Body of pancreas (tissue), 4 donors: ENCODE results near the gene PLCB3. TPM values are rescaled to one million over a fixed set of nuclear protein-coding genes. Genes with fewer than 3 reads are reported as not detected.
"Not testable (repeated sequence)": the region's sequence is repeated elsewhere in the genome, so short reads cannot be mapped to it uniquely, and the experiment has no call there.

Experiments used
- ATAC-seq: fragments of 150-250 bp; one replicate; pipeline ENCODE4 v1.9.1; 2016
- DNase-seq, 4 donors: peaks; one replicate each; pipeline ENCODE4 v3.0.0-alpha.2; 2019
- H3K27ac ChIP-seq, 4 donors: fragments of 200-600 bp; sonication (generic); 1 replicate in 3 of 4; 2 replicates in 1 of 4; pipeline versions ENCODE4 v1.5.1 to v1.6.1; 2016 to 2019; ENCODE audit warnings: mild to moderate bottlenecking in 1 of 4, mixed read lengths in 1 of 4, moderate library complexity in 1 of 4
- H3K27me3 ChIP-seq, 2 donors: fragments of 200-600 bp; sonication (generic); one replicate each; pipeline ENCODE4 v1.6.0; 2016; ENCODE audit warnings: mild to moderate bottlenecking in 1 of 2
- H3K36me3 ChIP-seq, 2 donors: fragments of 200-600 bp; sonication (generic); replicated peaks in 1 of 2; 2 replicates each; pipeline ENCODE4 v1.5.1; 2016; ENCODE audit warnings: low read depth in 2 of 2; ENCODE audit not compliant: insufficient read depth in 1 of 2
- H3K4me1 ChIP-seq: fragments of 200-600 bp; sonication (generic); one replicate; pipeline ENCODE4 v1.6.0; 2016
- H3K4me3 ChIP-seq, 2 donors: fragments of 200-600 bp; sonication (generic); 1 replicate in 1 of 2; 2 replicates in 1 of 2; pipeline ENCODE4 v1.5.1; 2016 to 2019
- H3K9me3 ChIP-seq, 3 donors: fragments of 200-600 bp; sonication (generic); 1 replicate in 2 of 3; 2 replicates in 1 of 3; pipeline ENCODE4 v1.5.1; 2016
- POLR2A ChIP-seq, 3 donors: fragments of 450-650 bp; IDR thresholded peaks; one replicate each; pipeline ENCODE4 v1.6.1; 2016; ENCODE audit warnings: antibody characterized with exemption in 3 of 3, mild to moderate bottlenecking in 2 of 3
- WGBS, 2 donors: methylation state at CpG; one replicate each; pipeline ENCODE4 v1.1.5; 2017; 5-methylcytosine and 5-hydroxymethylcytosine counted together
- intact Hi-C: fragments of 100-400 bp; cut with DNase I; formaldehyde crosslinking; loops from one replicate; pipeline ENCODE4 v1.15.1; 2023
- total RNA-seq, 2 donors: library from RNA; depleted of rRNA; stranded (reverse); fragments of >200 nt; gene quantifications; one replicate each; pipeline ENCODE4 v1.1.0, GENCODE V29; 2016
- TF ChIP-seq, protein P1 (sequence below), 7 experiments: fragments of 450-650 bp in 4 of 7; fragments of 200-600 bp in 3 of 7; sonication (generic) in 3 of 7; IDR thresholded peaks; one replicate each; pipeline ENCODE4 v1.5.1; 2016 to 2019; ENCODE audit warnings: antibody characterized with exemption in 7 of 7

The PLCB3 gene
- total RNA-seq, 2 donors from 2014 or later, result 13.8 to 14.5 TPM

- 75 to 77% methylated on average over 13 to 17 of the region's 19 CpGs for WGBS, 2 donors
- H3K36me3 ChIP-seq, result peaks cover 0 to 3% of the 10 kb centered on the region in 2 donors
- no peaks in the 10 kb centered on the region for H3K9me3 ChIP-seq
- H3K4me3 ChIP-seq, result no peak overlapping the region
- intact Hi-C loops, result no loop called here
- peak overlapping the region in 2 of 4 donors; percentile 8 to 43 for H3K27ac ChIP-seq
- H3K27me3 ChIP-seq, result no peaks in the 10 kb centered on the region
- no peak for ATAC-seq
- TF ChIP-seq POLR2A (IDR thresholded peaks at IDR 0.05), result no peak
- TF ChIP-seq, protein P1, sequence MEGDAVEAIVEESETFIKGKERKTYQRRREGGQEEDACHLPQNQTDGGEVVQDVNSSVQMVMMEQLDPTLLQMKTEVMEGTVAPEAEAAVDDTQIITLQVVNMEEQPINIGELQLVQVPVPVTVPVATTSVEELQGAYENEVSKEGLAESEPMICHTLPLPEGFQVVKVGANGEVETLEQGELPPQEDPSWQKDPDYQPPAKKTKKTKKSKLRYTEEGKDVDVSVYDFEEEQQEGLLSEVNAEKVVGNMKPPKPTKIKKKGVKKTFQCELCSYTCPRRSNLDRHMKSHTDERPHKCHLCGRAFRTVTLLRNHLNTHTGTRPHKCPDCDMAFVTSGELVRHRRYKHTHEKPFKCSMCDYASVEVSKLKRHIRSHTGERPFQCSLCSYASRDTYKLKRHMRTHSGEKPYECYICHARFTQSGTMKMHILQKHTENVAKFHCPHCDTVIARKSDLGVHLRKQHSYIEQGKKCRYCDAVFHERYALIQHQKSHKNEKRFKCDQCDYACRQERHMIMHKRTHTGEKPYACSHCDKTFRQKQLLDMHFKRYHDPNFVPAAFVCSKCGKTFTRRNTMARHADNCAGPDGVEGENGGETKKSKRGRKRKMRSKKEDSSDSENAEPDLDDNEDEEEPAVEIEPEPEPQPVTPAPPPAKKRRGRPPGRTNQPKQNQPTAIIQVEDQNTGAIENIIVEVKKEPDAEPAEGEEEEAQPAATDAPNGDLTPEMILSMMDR (IDR thresholded peaks at IDR 0.05), result no peak
- no peak for DNase-seq
- peaks cover 17% of the 10 kb centered on the region for H3K4me1 ChIP-seq
Observed at GRCh38 chr11:64314146-64314804, 62.9 kb downstream of the PLCB3 start.

DNA sequence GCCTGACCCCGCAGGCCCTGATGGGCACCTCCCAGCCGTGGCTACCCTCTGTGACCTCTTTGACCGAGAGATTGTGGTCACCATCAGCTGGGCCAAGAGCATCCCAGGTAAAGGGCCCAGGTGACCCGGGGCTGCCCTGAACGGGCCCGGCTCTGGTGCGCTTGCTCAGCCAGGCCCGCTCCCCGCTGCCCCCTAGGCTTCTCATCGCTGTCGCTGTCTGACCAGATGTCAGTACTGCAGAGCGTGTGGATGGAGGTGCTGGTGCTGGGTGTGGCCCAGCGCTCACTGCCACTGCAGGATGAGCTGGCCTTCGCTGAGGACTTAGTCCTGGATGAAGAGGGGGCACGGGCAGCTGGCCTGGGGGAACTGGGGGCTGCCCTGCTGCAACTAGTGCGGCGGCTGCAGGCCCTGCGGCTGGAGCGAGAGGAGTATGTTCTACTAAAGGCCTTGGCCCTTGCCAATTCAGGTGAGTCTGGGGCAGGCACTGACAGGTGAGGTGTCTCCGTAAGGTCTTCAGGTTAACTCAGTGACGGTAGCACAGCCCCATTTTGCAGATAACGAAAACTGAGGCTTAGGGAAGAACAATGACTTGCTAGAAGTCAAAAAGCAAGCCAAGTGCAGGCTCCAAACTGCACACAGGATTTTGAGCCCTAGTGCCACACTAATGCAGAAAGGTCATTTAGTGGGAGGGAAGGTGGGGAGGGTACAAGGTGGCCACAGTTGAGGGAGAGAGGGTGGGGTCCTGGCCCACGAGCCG, 63.7 kb downstream of the PLCB3 start:
- no peak for ATAC-seq
- 89 to 93% methylated on average over 14 to 24 of the region's 24 CpGs for WGBS, 2 donors
- Histone ChIP-seq H3K4me3 (no peak overlapping the region), H3K36me3 (peaks cover 0 to 3% of the 10 kb centered on the region in 2 donors), H3K4me1 (peaks cover 24% of the 10 kb centered on the region), H3K9me3 (no peaks in the 10 kb centered on the region), H3K27ac (peak overlapping the region in 1 of 4 donors; percentile 43), H3K27me3 (no peaks in the 10 kb centered on the region)
- TF ChIP-seq POLR2A (IDR thresholded peaks at IDR 0.05), result no peak
- TF ChIP-seq, protein P1 (IDR thresholded peaks at IDR 0.05), result no peak
- peak in 1 of 4 donors; percentile 15 for DNase-seq
- intact Hi-C loops, result no loop called here

DNA sequence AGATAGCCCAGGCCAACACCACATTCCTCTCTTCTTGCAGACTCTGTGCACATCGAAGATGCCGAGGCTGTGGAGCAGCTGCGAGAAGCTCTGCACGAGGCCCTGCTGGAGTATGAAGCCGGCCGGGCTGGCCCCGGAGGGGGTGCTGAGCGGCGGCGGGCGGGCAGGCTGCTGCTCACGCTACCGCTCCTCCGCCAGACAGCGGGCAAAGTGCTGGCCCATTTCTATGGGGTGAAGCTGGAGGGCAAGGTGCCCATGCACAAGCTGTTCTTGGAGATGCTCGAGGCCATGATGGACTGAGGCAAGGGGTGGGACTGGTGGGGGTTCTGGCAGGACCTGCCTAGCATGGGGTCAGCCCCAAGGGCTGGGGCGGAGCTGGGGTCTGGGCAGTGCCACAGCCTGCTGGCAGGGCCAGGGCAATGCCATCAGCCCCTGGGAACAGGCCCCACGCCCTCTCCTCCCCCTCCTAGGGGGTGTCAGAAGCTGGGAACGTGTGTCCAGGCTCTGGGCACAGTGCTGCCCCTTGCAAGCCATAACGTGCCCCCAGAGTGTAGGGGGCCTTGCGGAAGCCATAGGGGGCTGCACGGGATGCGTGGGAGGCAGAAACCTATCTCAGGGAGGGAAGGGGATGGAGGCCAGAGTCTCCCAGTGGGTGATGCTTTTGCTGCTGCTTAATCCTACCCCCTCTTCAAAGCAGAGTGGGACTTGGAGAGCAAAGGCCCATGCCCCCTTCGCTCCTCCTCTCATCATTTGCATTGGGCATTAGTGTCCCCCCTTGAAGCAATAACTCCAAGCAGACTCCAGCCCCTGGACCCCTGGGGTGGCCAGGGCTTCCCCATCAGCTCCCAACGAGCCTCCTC, 64.6 kb downstream of the PLCB3 start:
- Histone ChIP-seq H3K27ac (peak overlapping the region in 1 of 4 donors; percentile 97), H3K4me1 (peaks cover 33% of the 10 kb centered on the region)
- H3K9me3 ChIP-seq, ATAC-seq, H3K27me3 ChIP-seq, intact Hi-C loops, H3K36me3 ChIP-seq, H3K4me3 ChIP-seq, DNase-seq: not testable (repeated sequence)
- 79% methylated on average over 17 to 23 of the region's 25 CpGs for whole genome bisulfite sequencing, 2 donors

DNA sequence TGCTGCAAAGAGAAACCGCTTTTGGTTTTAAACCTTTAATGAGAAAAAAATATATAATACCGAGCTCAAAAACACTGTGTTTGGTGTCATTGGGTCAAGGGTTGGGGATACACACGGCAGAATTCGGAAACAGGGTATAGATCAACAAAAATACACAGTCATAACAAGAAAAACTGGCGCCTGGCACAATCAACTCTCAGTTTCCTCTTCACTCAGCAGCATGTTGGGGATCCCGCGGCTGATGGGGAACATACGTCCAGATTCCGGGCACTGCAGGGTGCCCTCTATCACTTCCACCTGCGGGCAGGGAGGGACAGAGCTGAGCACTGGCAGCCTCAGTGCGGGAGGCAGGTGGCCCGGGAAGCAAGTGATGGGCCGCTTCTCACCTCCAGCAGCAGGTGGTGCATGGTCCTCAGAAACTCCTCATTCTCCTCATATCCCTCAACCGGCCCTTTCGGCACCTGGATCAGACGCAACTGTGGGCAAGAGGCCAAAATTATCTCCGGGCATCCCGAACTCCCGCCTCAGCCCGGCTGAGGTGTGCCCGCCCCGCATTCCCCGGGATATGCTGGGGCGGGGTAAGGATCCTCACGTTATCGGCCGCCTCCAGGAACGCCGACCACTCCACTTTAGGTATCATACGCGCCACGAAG, 65.5 kb downstream of the PLCB3 start:
- no peak for ATAC-seq
- TF ChIP-seq POLR2A (IDR thresholded peaks at IDR 0.05), result no peak
- TF ChIP-seq, protein P1 (IDR thresholded peaks at IDR 0.05), result peak in 1 of 7 experiments; percentile 32
- Histone ChIP-seq H3K4me3 (peak overlapping the region; percentile 49 to 93), H3K27ac (peak overlapping the region; percentile 92 to 99 (median 98)), H3K4me1 (peaks cover 42% of the 10 kb centered on the region), H3K9me3 (no peaks in the 10 kb centered on the region), H3K36me3 (peaks cover 0 to 3% of the 10 kb centered on the region in 2 donors), H3K27me3 (no peaks in the 10 kb centered on the region)
- 3 to 10% methylated on average over 9 to 32 of the region's 32 CpGs for WGBS, 2 donors
- intact Hi-C loops, result no loop called here
- DNase-seq, result peak; percentile 45 to 67 (median 54)
